Superior temporal gyrus (tissue), 1 donor: ENCODE data around the gene SPHKAP.
A peak's percentile ranks its signal among the peaks of the same experiment; 100 is the strongest.
"Not testable (repeated sequence)": the region's sequence is repeated elsewhere in the genome, so short reads cannot be mapped to it uniquely, and the experiment has no call there.

Experiments
- DNase-seq: peaks from one replicate; pipeline ENCODE4 v3.0.0-alpha.2; 2016; ENCODE audit errors: extremely low spot score

The SPHKAP gene, protein sequence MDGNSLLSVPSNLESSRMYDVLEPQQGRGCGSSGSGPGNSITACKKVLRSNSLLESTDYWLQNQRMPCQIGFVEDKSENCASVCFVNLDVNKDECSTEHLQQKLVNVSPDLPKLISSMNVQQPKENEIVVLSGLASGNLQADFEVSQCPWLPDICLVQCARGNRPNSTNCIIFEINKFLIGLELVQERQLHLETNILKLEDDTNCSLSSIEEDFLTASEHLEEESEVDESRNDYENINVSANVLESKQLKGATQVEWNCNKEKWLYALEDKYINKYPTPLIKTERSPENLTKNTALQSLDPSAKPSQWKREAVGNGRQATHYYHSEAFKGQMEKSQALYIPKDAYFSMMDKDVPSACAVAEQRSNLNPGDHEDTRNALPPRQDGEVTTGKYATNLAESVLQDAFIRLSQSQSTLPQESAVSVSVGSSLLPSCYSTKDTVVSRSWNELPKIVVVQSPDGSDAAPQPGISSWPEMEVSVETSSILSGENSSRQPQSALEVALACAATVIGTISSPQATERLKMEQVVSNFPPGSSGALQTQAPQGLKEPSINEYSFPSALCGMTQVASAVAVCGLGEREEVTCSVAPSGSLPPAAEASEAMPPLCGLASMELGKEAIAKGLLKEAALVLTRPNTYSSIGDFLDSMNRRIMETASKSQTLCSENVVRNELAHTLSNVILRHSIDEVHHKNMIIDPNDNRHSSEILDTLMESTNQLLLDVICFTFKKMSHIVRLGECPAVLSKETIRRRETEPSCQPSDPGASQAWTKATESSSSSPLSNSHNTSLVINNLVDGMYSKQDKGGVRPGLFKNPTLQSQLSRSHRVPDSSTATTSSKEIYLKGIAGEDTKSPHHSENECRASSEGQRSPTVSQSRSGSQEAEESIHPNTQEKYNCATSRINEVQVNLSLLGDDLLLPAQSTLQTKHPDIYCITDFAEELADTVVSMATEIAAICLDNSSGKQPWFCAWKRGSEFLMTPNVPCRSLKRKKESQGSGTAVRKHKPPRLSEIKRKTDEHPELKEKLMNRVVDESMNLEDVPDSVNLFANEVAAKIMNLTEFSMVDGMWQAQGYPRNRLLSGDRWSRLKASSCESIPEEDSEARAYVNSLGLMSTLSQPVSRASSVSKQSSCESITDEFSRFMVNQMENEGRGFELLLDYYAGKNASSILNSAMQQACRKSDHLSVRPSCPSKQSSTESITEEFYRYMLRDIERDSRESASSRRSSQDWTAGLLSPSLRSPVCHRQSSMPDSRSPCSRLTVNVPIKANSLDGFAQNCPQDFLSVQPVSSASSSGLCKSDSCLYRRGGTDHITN (N-terminal part only)

DNA sequence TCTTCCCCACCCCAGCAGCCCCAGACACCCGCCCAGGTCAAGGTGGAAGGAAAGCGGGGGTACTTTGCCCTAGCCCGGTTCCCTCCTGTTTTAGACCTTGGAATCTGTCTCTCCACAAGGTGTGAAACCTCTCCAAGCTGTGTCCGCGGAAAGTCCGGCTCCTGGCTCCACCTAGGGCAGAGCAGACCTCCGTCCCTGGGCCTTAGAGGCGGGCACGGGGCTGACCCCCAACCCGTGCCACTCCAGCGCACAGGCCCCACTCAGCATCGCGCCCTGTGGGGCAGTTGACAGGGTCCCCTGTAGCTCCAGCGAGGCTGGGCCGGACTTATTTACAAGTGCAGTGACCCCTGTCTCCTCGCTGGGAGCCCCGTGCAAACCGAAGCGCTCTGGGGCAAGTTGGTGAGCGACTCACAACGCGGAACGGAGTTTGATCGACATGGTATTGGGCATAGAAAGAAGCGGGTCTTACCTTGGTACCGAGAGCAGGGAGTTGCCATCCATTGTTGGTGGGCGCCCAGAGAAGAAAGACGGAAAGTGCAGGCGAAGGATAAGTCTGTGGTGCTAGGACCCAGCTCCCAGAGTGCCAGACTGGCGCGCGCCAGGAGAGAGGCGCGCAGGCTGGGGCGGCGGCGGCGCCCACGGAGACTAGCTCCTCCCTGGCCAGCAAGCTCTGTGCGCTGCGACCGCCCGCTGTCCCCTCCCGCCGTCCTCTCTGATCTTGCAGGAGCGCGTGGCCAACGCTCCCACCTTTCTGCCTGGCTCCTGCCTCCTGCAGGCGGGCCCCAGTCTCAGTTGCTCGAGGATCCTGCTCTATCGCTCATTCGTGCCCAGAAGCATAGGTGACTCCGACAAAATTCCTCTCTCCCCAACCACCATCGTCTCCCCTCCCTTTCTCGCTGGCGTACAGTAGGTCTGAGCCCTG is at the start of gene SPHKAP:
TSS of gene SPHKAP (minus strand) at position 590 of the 922 bp plus-strand sequence. CDS start at position 501, 89 bp downstream.
- no peak for DNase-seq

GRCh38 chr2:228227466-228227865 is 46.0 kb upstream of the SPHKAP start:
- no peak for DNase-seq

DNA sequence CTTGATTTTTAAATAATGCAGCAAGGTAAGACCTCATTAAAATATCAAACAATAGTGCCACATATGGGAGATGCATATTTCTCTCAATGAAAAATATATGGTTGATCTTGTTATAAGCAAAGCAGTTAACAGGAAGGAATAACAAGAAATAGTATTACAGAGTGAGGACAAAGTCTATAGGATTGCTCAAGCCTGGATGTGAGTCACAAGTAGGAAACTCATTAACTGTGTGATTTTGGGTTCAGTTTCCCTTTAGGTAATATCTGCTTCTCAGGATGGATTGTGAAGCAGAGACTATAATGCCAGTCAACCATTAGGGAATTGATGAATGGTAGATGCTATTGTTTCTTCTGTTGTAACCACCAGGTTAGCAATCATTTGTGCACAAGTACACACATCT is 42.9 kb upstream of the SPHKAP start:
- no peak for DNase-seq

- DNase-seq: not testable (repeated sequence)
Observed at GRCh38 chr2:228218593-228218992, 37.1 kb upstream of the SPHKAP start.

DNA sequence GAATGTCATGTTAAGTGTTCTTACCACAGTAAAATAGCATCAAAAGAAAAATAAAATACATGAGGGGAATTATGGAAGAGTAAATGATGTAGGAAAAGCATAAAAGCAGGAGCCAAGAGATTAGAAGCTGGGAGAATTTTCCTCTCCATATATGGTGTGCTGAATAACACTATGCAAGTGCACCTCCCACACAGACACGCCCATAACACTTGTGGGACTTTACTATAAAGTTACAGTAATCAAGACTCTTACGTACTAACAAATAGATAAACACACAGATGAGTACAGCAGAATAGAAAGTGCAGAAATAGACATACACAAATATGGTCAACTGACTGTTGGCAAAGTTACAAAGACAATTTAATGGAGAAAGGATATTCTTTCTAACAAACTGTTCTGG is 16.0 kb upstream of the SPHKAP start:
- no peak for DNase-seq

DNA sequence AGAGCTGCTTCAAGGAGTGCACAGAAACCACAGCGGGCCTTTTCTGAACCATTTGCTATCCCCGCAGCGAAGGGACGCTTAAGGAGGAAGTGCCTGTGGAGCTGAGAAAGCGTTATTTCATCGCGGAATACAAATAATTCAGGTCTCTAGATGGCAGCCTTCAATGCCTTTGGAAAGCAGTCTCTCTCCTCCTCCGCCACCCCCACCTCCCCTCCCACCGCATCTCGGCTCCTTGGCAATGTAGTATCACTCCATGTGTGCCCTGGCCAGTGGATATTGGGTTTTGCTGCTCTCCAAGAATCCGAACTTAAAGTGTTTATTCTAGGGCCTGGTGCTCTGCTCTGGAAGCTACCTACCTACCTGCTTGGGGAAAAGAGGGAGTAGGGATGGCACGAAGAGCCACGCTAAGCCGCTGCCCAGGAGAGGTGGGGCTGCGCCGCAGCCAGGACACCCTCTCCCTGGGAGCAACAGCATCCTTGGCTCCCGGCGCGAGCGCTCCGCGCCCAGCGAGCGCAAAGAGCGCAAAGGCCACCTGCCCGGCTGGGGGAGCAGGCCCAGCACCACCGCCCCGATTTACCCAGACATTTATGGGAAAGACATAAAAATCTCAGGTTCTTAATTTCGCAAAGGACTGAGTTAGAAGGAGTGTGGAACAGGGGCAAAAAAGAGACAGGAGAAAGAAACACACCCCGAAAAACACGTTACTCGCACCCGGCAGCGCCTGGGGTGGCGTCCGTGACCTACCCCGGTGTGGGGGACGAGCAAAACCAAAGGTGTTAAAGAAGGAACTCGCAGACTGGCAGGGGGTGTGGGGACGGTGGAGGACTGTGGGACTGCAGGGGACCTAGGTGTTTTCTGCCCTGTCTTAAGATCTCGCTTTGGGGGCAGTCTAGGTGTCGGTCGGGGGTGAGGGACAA is 1.0 kb downstream of the SPHKAP start:
- no peak for DNase-seq

- DNase-seq: no peak
Observed at GRCh38 chr2:228167290-228167689, 14.2 kb downstream of the SPHKAP start.

DNA sequence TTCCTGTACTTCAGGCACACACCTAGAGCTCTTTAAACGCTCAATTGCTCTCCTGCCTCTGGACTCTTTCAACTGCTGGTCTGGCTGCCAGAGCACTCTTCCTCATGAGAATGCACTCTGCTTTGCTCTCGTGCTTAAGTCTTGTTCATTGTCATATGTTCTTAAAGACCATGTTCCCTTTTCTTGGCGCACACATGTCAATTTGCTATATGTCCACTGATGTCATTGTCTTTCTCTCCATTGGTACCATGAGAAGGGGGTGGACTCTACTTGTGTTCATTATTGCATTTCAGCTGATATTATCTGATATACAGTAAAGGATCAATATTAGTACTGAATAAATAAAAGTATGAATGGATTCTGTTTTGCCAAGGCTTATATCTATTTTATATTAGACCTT is 16.8 kb downstream of the SPHKAP start:
- DNase-seq: no peak

GRCh38 chr2:228157841-228158240 is 23.6 kb downstream of the SPHKAP start:
- no peak for DNase-seq

DNA sequence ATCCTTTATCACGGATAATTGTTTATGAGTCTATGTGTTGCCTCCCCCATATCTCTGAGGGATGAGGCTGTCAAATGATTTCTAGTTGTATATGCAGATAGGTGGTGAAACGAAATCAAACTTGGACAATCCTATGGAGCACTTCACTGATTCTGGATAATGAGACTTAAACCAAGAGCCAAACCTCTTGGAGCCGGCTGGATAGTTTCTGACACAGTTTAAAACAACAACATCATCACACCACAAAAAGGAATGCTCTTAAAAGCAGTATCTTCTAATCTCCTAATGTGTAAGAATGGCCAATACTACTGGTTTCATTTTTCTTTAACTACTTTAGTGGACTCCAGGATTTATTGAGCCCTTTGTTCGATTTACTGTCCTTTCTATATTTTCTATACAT is 36.5 kb downstream of the SPHKAP start:
- DNase-seq: no peak

- DNase-seq: no peak
Observed at GRCh38 chr2:228140934-228141528, 40.5 kb downstream of the SPHKAP start.

GRCh38 chr2:228136027-228136426 is 45.5 kb downstream of the SPHKAP start:
- no peak for DNase-seq

- no peak for DNase-seq
Observed at GRCh38 chr2:228135300-228135699, 46.2 kb downstream of the SPHKAP start.

GRCh38 chr2:228131833-228132232 is 49.7 kb downstream of the SPHKAP start:
- DNase-seq: no peak

- DNase-seq: no peak
Observed at GRCh38 chr2:228126401-228126800, 55.1 kb downstream of the SPHKAP start.

DNA sequence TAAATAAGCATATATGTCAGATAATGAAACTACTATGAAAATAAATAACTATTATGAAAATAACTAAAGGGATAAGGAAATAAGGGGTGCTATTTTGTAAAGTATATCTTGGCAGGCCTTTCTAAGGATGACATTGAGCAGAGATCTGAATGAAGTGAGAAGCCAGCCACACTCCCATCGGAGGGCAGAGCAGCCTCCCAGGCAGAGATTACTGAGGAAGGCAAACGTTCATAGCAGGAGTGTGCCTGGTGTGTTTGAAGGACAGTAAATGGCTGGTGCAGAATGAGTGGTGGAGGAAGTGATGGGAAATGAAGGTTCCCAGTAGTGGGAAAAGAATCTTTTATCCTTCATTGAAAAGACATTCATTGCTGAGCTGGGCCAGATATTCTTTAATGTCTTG is 62.5 kb downstream of the SPHKAP start:
- DNase-seq: no peak

DNA sequence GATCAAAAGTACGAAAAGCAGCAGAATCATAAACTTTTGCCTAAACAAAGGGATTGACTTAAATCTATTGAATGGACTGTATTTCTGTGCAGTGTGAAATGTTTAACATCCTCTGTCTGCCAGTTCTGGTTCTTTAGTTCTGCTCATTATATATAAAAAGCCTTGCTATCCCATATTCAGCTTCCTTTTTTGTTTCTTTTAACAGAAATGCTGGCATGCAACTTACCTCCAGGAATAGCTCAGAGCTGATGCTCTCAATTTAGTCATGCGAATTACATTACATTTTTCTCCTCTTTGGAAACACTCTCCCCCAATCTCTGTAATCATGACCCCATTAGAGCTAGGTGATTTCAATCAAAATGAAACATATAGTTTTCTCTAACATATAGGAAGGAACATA is 73.6 kb downstream of the SPHKAP start:
- DNase-seq: peak; percentile 43

DNA sequence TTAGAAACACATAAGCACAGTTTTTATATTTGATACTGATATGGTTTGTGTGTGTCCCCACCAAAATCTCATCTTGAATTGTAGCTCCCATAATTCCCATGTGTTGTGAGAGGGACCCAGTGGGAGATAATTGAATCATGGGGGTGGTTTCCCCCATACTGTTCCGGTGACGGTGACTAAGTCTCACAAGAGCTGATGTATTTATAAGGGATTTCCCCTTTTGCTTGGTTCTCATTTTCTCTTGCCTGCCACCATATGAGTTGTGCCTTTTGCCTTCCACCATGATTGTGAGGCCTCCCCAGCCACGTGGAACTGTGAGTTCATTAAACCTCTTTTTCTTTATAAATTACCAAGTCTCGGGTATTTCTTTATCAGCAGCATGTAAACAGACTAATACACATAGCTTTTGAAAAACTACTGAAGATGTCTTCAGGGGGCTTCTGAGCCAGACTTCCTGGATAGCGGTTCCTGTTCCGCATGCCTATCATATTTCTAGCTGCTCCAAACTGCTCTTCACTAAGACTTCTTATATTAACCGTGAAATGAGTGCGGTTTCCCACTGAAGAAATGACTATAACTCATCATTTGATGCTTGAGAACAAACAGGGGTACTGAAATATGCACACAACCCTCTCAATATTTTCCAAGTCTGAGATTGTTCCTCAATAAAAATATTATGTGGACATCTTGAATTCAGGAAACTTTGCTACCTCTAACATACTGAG is 75.8 kb downstream of the SPHKAP start:
- no peak for DNase-seq

- no peak for DNase-seq
Observed at GRCh38 chr2:228104215-228104614, 77.3 kb downstream of the SPHKAP start.
